Right atrium auricular region (tissue), 2 donors: ENCODE data around the gene VRK2. TPM values are rescaled to one million over a fixed set of nuclear protein-coding genes. Genes with fewer than 3 reads are reported as not detected.
A peak's percentile ranks its signal among the peaks of the same experiment; 100 is the strongest.

Experiments used
- DNase-seq: peaks from one replicate; pipeline ENCODE4 v3.0.0-alpha.2; 2019; ENCODE audit warnings: low spot score
- H3K27ac ChIP-seq, 2 donors: fragments of 200-600 bp; sonication (generic); 1 replicate in 1 of 2; 2 replicates in 1 of 2; pipeline ENCODE4 v1.5.1; 2016 to 2019
- H3K27me3 ChIP-seq, 2 donors: fragments of 200-600 bp; sonication (generic); one replicate each; pipeline versions ENCODE4 v1.5.1 to v1.6.0; 2017 to 2019
- H3K36me3 ChIP-seq: fragments of 200-600 bp; sonication (generic); one replicate; pipeline ENCODE4 v1.5.1; 2016
- H3K4me1 ChIP-seq, 2 donors: fragments of 200-600 bp; sonication (generic); one replicate each; pipeline versions ENCODE4 v1.5.1 to v1.6.0; 2017 to 2019
- H3K4me3 ChIP-seq, 2 donors: fragments of 200-600 bp; sonication (generic); 1 replicate in 1 of 2; 2 replicates in 1 of 2; pipeline ENCODE4 v1.5.1; 2017 to 2019; ENCODE audit warnings: mild to moderate bottlenecking in 1 of 2, moderate library complexity in 1 of 2
- H3K9me3 ChIP-seq, 2 donors: fragments of 200-600 bp; sonication (generic); one replicate each; pipeline ENCODE4 v1.5.1; 2019
- total RNA-seq, 2 donors: library from RNA; depleted of rRNA; stranded (reverse); fragments of >200 nt; gene quantifications; one replicate each; pipeline ENCODE4 v1.1.0, GENCODE V29; 2016
- TF ChIP-seq, protein P1 (sequence below), 2 donors: fragments of 200-600 bp; sonication (generic); IDR thresholded peaks; one replicate each; pipeline ENCODE4 v1.5.1; 2019; ENCODE audit warnings: antibody characterized with exemption in 2 of 2

Gene VRK2
- 10 to 100 TPM; 14.6 to 15.4 TPM for total RNA-seq

DNA sequence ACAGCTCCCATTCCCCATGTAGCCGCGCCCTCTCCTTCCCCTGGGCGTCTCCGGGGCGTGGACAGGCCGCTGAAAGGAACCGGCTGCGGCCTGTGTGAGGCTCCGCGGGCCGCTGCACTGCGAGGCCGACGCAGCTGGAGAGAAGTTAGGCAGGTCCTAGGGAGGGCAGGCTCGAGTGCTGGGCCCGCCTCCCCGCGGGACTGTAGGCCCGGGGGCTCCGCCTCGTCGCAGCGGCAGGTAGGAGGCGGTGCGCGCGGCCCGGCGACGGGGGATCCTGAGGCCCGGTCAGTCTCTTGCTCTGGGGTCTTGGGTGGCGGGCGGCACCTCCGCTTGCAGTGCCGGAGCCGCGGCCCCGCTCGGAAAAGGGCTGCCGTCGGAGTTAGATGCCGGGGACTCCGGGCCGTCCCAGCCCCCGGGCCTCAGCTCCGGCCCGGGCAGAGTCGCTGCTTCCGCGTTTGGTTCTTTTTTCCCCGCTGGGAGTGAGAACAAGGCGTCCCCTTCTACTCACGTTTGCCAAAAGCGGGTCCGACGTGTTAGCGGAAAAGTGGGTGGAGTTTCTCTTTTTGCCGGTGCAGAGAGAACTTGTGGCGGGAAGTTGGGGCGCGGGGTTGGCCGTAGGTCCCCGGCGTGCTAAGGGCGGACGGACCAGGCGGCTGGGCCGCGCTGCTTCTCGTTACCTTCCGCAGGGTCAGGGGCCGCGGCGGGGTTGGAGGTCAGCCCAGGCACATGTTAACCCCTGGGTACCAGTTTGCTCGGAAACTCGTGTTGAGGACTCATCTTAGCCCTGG is at the start of gene VRK2:
Gene VRK2, plus strand, starts transcription at position 222 of the 788 bp plus-strand sequence. CDS start 2,026 bp downstream, outside the sequence.
- Histone ChIP-seq H3K27ac (peak within 1 kb of the TSS; percentile 97 to 98), H3K36me3 (no peaks in the 10 kb centered on the region), H3K4me3 (peak within 1 kb of the TSS; percentile 79 to 83), H3K4me1 (peaks cover 0 to 23% of the 10 kb centered on the region in 2 donors), H3K27me3 (no peaks in the 10 kb centered on the region), H3K9me3 (no peaks in the 10 kb centered on the region)
- peak; percentile 84 for DNase-seq
- TF ChIP-seq, protein P1, sequence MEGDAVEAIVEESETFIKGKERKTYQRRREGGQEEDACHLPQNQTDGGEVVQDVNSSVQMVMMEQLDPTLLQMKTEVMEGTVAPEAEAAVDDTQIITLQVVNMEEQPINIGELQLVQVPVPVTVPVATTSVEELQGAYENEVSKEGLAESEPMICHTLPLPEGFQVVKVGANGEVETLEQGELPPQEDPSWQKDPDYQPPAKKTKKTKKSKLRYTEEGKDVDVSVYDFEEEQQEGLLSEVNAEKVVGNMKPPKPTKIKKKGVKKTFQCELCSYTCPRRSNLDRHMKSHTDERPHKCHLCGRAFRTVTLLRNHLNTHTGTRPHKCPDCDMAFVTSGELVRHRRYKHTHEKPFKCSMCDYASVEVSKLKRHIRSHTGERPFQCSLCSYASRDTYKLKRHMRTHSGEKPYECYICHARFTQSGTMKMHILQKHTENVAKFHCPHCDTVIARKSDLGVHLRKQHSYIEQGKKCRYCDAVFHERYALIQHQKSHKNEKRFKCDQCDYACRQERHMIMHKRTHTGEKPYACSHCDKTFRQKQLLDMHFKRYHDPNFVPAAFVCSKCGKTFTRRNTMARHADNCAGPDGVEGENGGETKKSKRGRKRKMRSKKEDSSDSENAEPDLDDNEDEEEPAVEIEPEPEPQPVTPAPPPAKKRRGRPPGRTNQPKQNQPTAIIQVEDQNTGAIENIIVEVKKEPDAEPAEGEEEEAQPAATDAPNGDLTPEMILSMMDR (IDR thresholded peaks at IDR 0.05), result peak in 1 of 2 donors; percentile 51

DNA sequence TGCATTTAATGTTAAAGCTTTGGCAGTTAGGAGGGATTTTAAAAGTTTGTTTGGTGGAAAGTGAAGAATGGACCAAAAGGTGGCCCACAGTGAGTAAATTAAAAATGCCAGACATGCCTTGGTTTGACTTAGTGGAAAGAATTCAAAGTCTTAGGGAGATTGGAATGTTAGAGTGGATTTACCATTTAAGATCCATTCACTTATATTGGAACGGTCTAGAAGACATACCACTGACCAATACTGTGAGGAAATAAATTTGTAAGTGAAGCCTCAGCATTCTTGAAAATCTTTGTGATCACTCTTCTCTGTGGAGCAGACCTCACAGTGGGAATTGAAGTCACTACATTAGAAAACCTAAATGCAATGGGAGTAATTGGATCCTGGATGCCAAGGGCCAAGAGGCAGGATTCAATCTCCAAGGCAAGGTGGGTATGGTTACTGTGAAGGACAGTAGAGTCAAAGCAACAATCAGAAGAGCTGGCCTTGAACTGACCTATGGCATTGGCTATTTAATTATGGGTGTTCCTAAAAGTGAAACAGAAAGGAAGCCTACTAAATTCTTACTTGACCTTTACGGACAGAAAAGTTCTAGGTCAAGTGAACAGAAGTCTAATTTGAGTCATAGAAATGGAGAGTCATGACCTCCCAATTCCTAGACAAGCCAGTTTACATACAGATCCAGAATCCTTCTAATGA is 40.2 kb upstream of the VRK2 start:
- H3K4me1 ChIP-seq, result no peaks in the 10 kb centered on the region
- no peaks in the 10 kb centered on the region for H3K27me3 ChIP-seq
- TF ChIP-seq, protein P1 (IDR thresholded peaks at IDR 0.05), result no peak
- H3K4me3 ChIP-seq, result no peak overlapping the region
- DNase-seq, result no peak
- H3K9me3 ChIP-seq, result no peaks in the 10 kb centered on the region
- no peak overlapping the region for H3K27ac ChIP-seq
- H3K36me3 ChIP-seq, result no peaks in the 10 kb centered on the region

DNA sequence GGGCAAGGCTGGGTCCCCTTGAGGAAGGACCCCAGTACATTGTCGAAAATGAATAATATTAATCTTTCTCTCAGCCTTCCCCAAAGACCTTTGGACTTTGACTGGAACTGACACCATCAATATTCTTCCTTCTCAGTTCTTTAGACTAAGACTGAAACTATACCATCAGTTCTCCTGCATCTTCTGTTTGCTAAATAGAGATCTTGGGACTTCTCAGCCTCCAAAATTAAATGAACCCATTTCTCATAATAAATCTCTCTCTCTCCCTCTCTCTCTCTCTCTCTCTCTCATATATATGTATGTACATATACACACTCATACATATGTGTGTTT is 39.7 kb upstream of the VRK2 start:
- H3K4me3 ChIP-seq, result no peak overlapping the region
- H3K9me3 ChIP-seq, result no peaks in the 10 kb centered on the region
- no peaks in the 10 kb centered on the region for H3K27me3 ChIP-seq
- no peaks in the 10 kb centered on the region for H3K4me1 ChIP-seq
- no peaks in the 10 kb centered on the region for H3K36me3 ChIP-seq
- DNase-seq, result no peak
- H3K27ac ChIP-seq, result no peak overlapping the region
- TF ChIP-seq, protein P1 (IDR thresholded peaks at IDR 0.05), result no peak

DNA sequence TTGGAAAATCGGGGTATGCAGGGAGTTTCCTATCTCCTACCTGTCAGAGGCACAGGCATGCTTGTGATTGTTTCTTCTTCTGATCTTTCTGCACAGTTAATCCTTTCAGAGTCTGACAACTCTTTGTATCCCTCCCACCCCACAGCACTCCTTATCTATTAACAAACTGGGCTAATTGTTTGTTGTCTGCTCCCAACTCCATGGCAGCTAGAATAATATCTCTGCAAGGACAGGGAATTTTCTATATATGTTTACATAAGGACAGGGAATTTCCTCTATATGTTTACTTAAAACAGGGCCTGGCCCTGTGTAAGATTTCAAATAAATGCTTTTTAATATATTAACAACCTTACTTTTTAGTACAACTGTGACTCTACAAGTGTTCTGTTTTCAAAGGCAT is 36.0 kb upstream of the VRK2 start:
- Histone ChIP-seq H3K4me1 (no peaks in the 10 kb centered on the region), H3K27ac (no peak overlapping the region)

DNA sequence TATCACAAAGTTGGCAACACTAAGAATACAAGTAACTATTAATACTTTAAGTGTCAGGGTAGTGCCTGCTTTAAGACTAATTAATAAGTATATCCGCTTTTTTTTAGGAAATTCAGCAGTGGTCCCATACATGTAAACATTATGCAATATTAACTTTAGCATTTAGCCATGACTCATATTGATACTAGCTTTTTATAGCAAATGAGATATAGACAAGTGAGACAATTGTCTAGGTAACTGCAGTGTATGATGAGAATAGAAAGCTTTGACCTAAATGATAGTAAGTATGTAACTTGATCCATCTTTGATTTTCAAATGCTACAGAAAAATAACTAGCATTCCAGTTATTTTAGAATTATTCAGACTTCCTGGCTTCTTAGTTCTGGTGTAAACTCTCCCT is 27.4 kb upstream of the VRK2 start:
- H3K36me3 ChIP-seq, result no peaks in the 10 kb centered on the region
- no peak overlapping the region for H3K27ac ChIP-seq
- no peak overlapping the region for H3K4me3 ChIP-seq
- TF ChIP-seq, protein P1 (IDR thresholded peaks at IDR 0.05), result no peak
- no peaks in the 10 kb centered on the region for H3K27me3 ChIP-seq
- no peaks in the 10 kb centered on the region for H3K4me1 ChIP-seq
- H3K9me3 ChIP-seq, result no peaks in the 10 kb centered on the region
- DNase-seq, result no peak

More for the DNA sequence above, 36.0 kb upstream of the VRK2 start:
- no peaks in the 10 kb centered on the region for H3K27me3 ChIP-seq
- DNase-seq, result no peak
- H3K9me3 ChIP-seq, result no peaks in the 10 kb centered on the region
- TF ChIP-seq, protein P1 (IDR thresholded peaks at IDR 0.05), result no peak
- no peaks in the 10 kb centered on the region for H3K36me3 ChIP-seq
- no peak overlapping the region for H3K4me3 ChIP-seq
